Umbilical cord (tissue), 2 donors: Measurements from ENCODE around the gene ZNF655. TPM values are rescaled to one million over a fixed set of nuclear protein-coding genes. Genes with fewer than 3 reads are reported as not detected.
"Not testable (repeated sequence)": the region's sequence is repeated elsewhere in the genome, so short reads cannot be mapped to it uniquely, and the experiment has no call there.

ENCODE experiments used
- DNase-seq: peaks from one replicate; pipeline ENCODE4 v3.0.0-alpha.2; 2015; ENCODE audit warnings: low spot score
- total RNA-seq: library from RNA; depleted of rRNA; stranded (reverse); fragments of >200 nt; gene quantifications from one replicate; pipeline ENCODE4 v1.2.3, GENCODE V29; 2014; ENCODE audit warnings: low replicate concordance; ENCODE audit not compliant: insufficient read depth

ZNF655 gene, protein sequence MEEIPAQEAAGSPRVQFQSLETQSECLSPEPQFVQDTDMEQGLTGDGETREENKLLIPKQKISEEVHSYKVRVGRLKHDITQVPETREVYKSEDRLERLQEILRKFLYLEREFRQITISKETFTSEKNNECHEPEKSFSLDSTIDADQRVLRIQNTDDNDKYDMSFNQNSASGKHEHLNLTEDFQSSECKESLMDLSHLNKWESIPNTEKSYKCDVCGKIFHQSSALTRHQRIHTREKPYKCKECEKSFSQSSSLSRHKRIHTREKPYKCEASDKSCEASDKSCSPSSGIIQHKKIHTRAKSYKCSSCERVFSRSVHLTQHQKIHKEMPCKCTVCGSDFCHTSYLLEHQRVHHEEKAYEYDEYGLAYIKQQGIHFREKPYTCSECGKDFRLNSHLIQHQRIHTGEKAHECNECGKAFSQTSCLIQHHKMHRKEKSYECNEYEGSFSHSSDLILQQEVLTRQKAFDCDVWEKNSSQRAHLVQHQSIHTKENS
- 86.2 TPM for total RNA-seq

DNA sequence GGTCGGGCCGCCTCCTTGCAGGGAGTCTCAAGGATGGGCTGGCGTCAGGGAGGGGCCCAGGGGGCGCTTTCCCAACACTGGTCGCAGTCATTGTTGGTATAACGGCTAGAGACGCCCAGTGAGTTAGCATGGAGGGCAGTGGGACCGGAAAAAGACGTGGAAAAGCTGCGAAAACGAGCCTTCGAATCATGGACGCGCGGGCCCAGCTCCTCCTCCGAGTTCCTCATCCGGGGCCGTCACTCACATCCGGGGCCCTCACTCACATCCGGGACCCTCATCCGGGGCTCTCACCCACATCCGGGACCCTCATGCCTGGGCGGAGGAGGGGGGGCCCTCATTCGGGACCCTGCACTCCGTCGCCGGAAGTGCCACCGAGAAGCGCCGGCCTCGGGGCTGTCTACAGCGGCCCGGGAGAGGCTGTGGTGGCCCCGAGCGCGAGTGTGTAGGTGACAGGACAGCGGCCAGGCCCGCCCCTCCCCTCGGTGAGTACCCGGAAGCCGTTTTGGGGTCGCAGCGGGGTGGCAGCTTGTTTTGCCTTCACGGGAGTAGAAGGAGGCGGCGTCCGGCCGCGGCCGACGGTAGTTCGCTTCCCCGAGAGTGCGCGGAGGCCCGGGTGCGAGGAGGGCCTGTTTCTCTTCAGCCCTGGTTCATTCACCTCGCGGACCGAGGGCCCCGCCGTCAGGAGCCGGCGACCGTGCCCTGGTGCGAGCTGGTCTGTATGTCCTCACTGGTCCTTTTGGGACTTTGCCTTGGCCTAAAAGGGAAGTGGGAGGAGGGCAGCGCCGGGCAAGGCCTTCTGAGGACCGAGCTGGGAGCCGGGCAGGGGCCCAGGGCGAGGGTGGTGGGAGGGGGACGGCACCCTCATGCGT, at the start of gene ZNF655:
TSS of gene ZNF655 (plus strand) at position 337 of the 869 bp plus-strand sequence. CDS start 1,918 bp downstream, outside the sequence.
- peak; percentile 95 for DNase-seq

- DNase-seq, result no peak
Observed at GRCh38 chr7:99514050-99514449, 44.4 kb upstream of the ZNF655 start.

DNA sequence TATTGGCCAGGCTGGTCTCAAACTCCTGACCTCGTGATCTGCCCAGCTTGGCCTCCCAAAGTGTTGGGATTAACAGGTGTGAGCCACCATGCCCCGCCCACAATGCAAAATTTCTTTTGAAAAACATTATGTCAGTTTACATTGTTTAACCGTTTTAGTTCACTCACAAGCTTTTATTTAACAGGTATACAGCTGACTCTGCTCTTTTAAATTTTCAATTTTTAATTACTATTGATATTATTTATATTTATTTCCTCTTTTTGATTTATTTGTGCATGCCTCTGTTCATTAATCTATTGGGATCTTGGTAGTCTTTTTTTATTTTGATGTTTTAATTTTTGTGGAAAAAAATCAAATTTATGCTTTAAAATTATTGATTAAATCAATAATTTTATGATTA, 37.0 kb upstream of the ZNF655 start:
- DNase-seq, result no peak

GRCh38 chr7:99525713-99526440, 32.6 kb upstream of the ZNF655 start:
- no peak for DNase-seq

- DNase-seq, result no peak
Observed at GRCh38 chr7:99531354-99531765, 27.1 kb upstream of the ZNF655 start.

DNA sequence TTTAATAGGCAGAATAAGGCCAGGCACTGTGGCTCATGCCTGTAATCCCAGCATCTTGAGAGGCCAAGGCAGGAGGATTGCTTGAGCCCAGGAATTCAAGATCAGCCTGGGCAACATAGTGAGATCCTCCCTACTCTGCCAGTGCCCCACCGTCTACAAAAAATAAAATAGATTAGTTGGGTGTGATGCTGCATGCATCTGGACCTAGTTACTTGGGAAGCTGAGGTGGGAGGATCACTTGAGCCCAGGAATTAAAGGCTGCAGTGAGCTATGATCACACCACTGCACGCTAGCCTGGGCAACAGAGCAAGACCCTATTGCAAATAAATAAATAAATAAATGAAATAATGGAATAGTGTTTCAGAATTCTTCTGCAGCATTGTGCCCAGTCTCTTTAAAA, 22.8 kb upstream of the ZNF655 start:
- no peak for DNase-seq

DNA sequence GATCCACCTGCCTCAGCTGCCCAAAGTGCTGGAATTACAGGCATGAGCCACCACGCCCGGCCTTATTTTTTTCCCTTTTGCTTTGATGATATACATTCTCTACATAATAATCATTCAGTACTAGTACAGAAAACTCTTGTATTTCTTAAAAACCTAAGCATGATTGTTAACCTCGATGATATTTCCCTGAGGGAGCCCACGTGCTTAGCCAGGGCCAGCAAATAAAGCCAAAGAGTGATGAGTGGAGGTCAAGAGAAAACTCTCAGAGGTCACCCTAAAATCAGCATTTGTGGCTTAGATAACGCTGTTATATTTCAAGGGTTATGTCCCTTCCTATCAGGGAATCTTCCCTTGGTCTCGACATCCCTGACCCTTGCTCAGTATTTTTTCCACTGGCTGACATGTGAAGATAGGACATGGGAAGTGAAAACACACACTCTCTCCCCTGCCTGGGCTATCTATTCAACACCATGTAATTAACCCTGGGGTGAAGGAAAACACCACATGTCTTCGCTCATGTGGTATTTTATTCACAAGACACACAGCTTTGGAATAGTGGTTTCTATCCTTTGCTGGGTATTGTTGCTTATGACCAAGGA, 19.1 kb upstream of the ZNF655 start:
- DNase-seq, result no peak

GRCh38 chr7:99540542-99540941, 17.9 kb upstream of the ZNF655 start:
- DNase-seq, result no peak

GRCh38 chr7:99541212-99541611, 17.2 kb upstream of the ZNF655 start:
- DNase-seq, result no peak

GRCh38 chr7:99543081-99543671, 15.3 kb upstream of the ZNF655 start:
- no peak for DNase-seq

GRCh38 chr7:99543916-99544315, 14.5 kb upstream of the ZNF655 start:
- DNase-seq, result no peak

DNA sequence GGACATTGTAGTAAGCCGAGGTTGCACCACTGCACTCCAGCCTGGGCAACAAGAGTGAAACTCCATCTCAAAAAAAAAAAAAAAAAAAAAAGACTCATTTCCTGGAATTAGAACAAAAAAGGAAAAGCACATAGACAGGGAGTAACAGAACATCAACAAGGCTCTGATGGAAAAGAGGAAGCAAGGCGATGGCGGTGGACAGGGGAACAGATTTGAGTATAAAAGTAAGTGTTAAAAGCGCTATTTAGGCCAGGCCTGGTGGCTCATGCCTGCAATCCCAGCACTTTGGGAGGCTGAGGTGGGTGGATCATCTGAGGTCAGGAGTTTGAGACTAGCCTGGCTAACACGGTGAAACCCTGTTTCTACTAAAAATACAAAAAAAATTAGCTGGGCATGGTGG, 13.1 kb upstream of the ZNF655 start:
- DNase-seq, result not testable (repeated sequence)

GRCh38 chr7:99549545-99549944, 8.9 kb upstream of the ZNF655 start:
- not testable (repeated sequence) for DNase-seq

DNA sequence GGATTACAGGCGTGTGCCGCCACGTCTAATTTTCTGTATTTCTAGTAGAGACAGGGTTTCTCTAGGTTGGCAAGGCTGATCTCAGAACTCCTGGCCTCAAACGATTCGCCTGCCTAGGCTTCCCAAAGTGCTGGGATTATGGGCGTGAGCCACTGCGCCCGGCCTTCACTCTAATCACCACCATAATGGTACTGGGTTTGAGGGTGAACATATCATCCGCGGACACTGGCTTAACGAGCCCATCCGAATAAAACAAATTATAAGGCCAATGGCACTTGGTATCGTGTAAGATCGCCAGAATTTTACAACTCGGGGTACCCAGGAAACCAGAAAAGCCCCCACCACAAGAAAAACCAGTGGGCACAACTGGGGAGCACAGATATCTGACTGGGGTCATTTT, 7.1 kb upstream of the ZNF655 start:
- no peak for DNase-seq

DNA sequence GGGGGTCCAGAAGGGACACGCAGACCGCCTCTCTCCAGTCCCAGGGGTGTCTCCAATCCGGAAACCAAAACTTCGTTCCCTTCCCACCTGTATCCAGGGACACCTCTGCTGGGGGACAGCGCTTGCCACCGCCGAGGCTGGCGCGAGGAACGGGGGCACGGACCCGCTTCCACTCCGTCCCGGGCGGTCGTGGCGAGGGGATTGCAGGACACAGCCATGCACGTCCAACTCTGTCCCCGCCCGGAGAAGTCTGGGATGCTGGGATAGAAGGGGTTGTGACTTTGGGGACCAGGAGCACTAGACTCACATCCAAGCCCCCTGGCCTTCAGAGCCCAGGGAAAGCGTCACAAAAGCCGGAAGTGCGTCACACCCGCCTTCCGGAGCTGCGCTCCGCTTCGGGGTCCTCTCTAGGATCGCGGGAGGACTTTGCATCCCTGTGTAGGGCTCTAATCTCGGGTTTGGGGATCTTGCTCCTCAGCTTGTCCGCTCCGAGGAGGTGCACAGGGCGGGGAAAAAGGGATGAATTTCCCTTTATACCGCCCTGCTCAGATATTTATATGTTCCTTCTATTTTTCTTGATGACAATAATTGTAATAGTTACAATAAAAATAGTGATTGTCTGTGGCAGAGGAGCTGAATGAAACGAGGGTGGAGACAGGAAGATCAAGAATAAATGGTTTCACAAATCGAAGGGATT, 6.5 kb upstream of the ZNF655 start, which contains the start of gene FAM200A:
TSS of gene FAM200A (minus strand) at position 348 of the 697 bp plus-strand sequence. CDS start 3,707 bp downstream, outside the sequence.
- peak; percentile 96 for DNase-seq

DNA sequence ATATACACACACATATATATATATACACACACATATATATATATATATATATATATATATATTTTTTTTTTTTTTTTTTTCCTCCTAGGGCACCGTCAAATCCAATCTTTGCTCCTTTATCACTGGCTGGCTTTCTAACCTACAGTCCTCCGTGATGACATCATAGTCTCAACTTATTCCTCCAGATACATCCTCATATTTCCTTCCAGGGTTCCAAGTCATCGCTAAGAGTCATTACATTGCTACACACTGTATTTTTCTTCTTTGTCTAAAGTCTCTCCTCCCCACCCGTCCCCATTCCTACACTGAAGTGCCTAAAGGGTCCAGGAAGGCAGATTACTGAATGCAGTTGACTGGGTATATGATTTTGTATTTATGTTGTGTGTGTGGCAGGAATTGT, 5.4 kb upstream of the ZNF655 start:
- DNase-seq, result no peak

DNA sequence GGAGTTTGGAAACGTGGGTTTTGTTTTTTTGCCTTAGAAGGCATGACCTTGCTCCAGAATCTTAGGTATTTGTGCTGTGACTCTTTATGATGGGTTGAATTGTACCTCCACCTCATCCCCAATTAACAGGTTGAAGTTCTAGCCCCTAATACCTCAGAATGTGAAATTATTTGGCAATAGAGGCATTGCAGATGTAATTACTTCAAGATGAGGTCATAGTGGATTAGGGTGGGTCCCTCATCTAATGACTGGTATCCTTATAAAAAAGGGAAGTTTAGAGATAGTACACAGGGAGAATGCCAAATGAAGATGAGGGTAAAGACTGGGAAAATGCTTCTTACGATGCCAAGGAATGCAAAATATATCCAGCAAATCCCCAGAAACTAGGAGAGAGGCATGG, 3.5 kb upstream of the ZNF655 start:
- DNase-seq, result no peak

DNA sequence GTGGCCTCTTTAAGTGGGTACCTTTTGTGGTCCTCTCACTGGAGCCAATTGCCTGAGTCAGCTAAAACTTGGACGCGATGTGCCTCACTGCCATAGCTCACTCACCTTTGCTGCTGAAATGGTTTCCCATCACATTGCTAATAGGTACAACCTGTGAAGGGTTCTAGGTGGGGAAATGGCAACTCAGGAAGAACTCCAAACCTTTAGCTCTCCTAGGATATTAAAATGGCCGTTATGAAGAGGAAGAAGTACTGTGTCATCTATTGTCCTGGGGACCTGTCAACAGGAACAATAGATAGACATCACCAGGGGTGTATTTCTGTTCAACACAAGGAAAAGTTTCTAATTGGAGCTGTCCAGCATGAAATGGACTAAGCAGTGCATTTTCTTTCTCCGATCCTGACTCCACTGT, 1.2 kb upstream of the ZNF655 start:
- no peak for DNase-seq

DNA sequence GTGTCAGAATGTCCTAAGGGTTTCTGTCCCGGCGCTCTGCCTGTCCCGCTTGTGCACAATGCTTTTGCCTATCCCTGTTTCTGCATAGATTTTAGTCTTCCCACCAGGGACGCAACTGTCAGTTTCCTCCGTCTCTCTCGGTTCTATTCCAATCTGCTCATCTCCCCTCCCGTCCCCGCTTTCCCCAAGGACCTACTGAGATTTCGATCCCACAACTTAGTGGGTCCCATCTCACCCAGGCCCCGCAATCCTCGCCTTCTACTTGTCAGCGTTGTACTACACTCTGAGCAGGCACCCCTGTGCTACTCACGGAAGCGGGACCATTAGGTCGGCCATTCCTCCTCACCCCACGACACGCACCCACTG, 519 bp upstream of the ZNF655 start:
- DNase-seq, result no peak
